HG03045 (cell line): ENCODE measurements around the gene ATP2C1.
"Not testable (repeated sequence)": the region's sequence is repeated elsewhere in the genome, so short reads cannot be mapped to it uniquely, and the experiment has no call there.

Experiments used
- ATAC-seq: cut with Tn5 transposase; IDR thresholded peaks from one replicate; pipeline ENCODE4 v1.9.1; 2021; ENCODE audit warnings: mild to moderate bottlenecking, moderate library complexity; ENCODE audit not compliant: unreplicated experiment

The ATP2C1 gene

GRCh38 chr3:130934442-130935089 lies 40.7 kb downstream of the ATP2C1 start:
- no peak for ATAC-seq

GRCh38 chr3:130935761-130936492 lies 42.0 kb downstream of the ATP2C1 start:
- no peak for ATAC-seq

- no peak for ATAC-seq
Measured at GRCh38 chr3:130939753-130940152, 45.9 kb downstream of the ATP2C1 start.

- no peak for ATAC-seq
Measured at GRCh38 chr3:130941793-130942192, 47.9 kb downstream of the ATP2C1 start.

- no peak for ATAC-seq
Measured at GRCh38 chr3:130946882-130947281, 53.0 kb downstream of the ATP2C1 start.

- ATAC-seq: no peak
Measured at GRCh38 chr3:130948001-130948773, 54.3 kb downstream of the ATP2C1 start.

GRCh38 chr3:130948929-130949328 lies 55.0 kb downstream of the ATP2C1 start:
- ATAC-seq: no peak

- ATAC-seq: no peak
Measured at GRCh38 chr3:130950124-130950523, 56.2 kb downstream of the ATP2C1 start.

- ATAC-seq: no peak
Measured at GRCh38 chr3:130950641-130951040, 56.8 kb downstream of the ATP2C1 start.

- ATAC-seq: no peak
Measured at GRCh38 chr3:130955481-130955880, 61.6 kb downstream of the ATP2C1 start.

GRCh38 chr3:130956281-130956680 lies 62.4 kb downstream of the ATP2C1 start:
- no peak for ATAC-seq

- ATAC-seq: no peak
Measured at GRCh38 chr3:130956721-130957120, 62.8 kb downstream of the ATP2C1 start.

- ATAC-seq: no peak
Measured at GRCh38 chr3:130960139-130960795, 66.4 kb downstream of the ATP2C1 start.

GRCh38 chr3:130961458-130961857 lies 67.6 kb downstream of the ATP2C1 start:
- ATAC-seq: no peak

- no peak for ATAC-seq
Measured at GRCh38 chr3:130963444-130963843, 69.6 kb downstream of the ATP2C1 start.

- no peak for ATAC-seq
Measured at GRCh38 chr3:130963878-130964277, 70.0 kb downstream of the ATP2C1 start.

GRCh38 chr3:130967281-130967680 lies 73.4 kb downstream of the ATP2C1 start:
- no peak for ATAC-seq

- ATAC-seq: no peak
Measured at GRCh38 chr3:130968221-130968620, 74.3 kb downstream of the ATP2C1 start.

GRCh38 chr3:130969621-130970020 lies 75.7 kb downstream of the ATP2C1 start:
- ATAC-seq: no peak

- ATAC-seq: no peak
Measured at GRCh38 chr3:130971208-130971607, 77.3 kb downstream of the ATP2C1 start.

- ATAC-seq: not testable (repeated sequence)
Measured at GRCh38 chr3:130972592-130972991, 78.7 kb downstream of the ATP2C1 start.
